ENCODE measurements around the gene KCNH2. TPM values are rescaled to one million over a fixed set of nuclear protein-coding genes. Genes with fewer than 3 reads are reported as not detected.

KCNH2 gene
- total and polyA plus RNA-seq, 4 donors, result 0.43 to 2.0 (median 1.3) TPM

GRCh38 chr7:151016505-151016904 is 38.4 kb upstream of the KCNH2 start:
- 89 to 91% methylated on average over 8 of the region's 8 CpGs for WGBS, 2 donors
- Histone ChIP-seq H3K36me3 (ENCODE audit: control insufficient read depth in 4 of 4, insufficient read depth in 4 of 4, low read length in 4 of 4) (peaks cover 0 to 4% (median 0%) of the 10 kb centered on the region in 4 donors), H3K9me3 (ENCODE audit: control insufficient read depth in 4 of 4, insufficient read depth in 3 of 4, low read length in 3 of 4) (no peaks in the 10 kb centered on the region), H3K4me1 (ENCODE audit: control insufficient read depth in 5 of 5, insufficient read depth in 5 of 5, low read length in 5 of 5) (peaks cover 0 to 25% (median 8%) of the 10 kb centered on the region in 5 donors), H3K9ac (ENCODE audit: insufficient read depth in 1 of 2, low read length in 2 of 2) (no peak overlapping the region), H3K27me3 (ENCODE audit: control insufficient read depth in 3 of 3, insufficient read depth in 3 of 3, low read length in 2 of 3) (peaks cover 0 to 16% (median 13%) of the 10 kb centered on the region in 3 donors), H3K4me3 (no peak overlapping the region), H3K27ac (ENCODE audit: low read depth in 1 of 2, low read length in 1 of 2) (no peak overlapping the region)
- ATAC-seq (ENCODE audit: insufficient read depth, low FRiP score) (no peak), DNase-seq (no peak)
- TF ChIP-seq CTCF (IDR thresholded peaks at IDR 0.05; ENCODE audit: control extremely low read depth, extremely low read depth), result no peak

DNA sequence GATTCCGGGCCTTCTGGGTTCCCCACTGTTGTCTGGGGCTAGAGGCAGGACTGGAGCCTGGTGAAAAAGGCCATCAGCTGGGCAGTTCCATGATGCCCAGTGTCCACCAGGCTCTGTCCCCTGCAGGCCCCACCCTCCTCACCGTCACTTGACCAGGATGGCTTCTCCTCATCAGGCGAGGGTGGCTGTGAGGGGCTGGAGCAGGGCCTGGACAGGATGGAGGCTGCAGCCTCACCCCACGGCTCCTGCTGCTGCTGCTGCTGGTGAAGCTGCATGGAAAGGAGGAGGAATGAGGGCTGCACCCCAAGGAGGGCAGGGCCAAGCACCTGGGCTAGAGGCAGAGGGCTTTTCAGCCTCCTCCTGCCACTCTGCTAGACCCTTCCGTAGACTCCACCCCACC is 37.8 kb upstream of the KCNH2 start:
- no peak for ATAC-seq (ENCODE audit: insufficient read depth, low FRiP score)
- Histone ChIP-seq H3K4me3 (no peak overlapping the region), H3K27ac (ENCODE audit: low read depth in 1 of 2, low read length in 1 of 2) (no peak overlapping the region), H3K27me3 (ENCODE audit: control insufficient read depth in 3 of 3, insufficient read depth in 3 of 3, low read length in 2 of 3) (peaks cover 0 to 16% (median 13%) of the 10 kb centered on the region in 3 donors), H3K9me3 (ENCODE audit: control insufficient read depth in 4 of 4, insufficient read depth in 3 of 4, low read length in 3 of 4) (no peaks in the 10 kb centered on the region), H3K4me1 (ENCODE audit: control insufficient read depth in 5 of 5, insufficient read depth in 5 of 5, low read length in 5 of 5) (peaks cover 0 to 28% (median 8%) of the 10 kb centered on the region in 5 donors), H3K36me3 (ENCODE audit: control insufficient read depth in 4 of 4, insufficient read depth in 4 of 4, low read length in 4 of 4) (peaks cover 0 to 4% (median 0%) of the 10 kb centered on the region in 4 donors), H3K9ac (ENCODE audit: insufficient read depth in 1 of 2, low read length in 2 of 2) (no peak overlapping the region)
- DNase-seq, result no peak
- TF ChIP-seq CTCF (IDR thresholded peaks at IDR 0.05; ENCODE audit: control extremely low read depth, extremely low read depth), result no peak
- WGBS, 2 donors, result 85 to 87% methylated on average over 5 of the region's 5 CpGs

- no peak overlapping the region for H3K9ac ChIP-seq (ENCODE audit: insufficient read depth in 1 of 2, low read length in 2 of 2)
- TF ChIP-seq CTCF (IDR thresholded peaks at IDR 0.05; ENCODE audit: control extremely low read depth, extremely low read depth), result no peak
- H3K36me3 ChIP-seq (ENCODE audit: control insufficient read depth in 4 of 4, insufficient read depth in 4 of 4, low read length in 4 of 4), result peaks cover 0 to 4% (median 0%) of the 10 kb centered on the region in 4 donors
- H3K4me3 ChIP-seq, result no peak overlapping the region
- no peaks in the 10 kb centered on the region for H3K9me3 ChIP-seq (ENCODE audit: control insufficient read depth in 4 of 4, insufficient read depth in 3 of 4, low read length in 3 of 4)
- no peak for ATAC-seq (ENCODE audit: insufficient read depth, low FRiP score)
- DNase-seq, result no peak
- H3K27ac ChIP-seq (ENCODE audit: low read depth in 1 of 2, low read length in 1 of 2), result no peak overlapping the region
- peaks cover 0 to 16% (median 7%) of the 10 kb centered on the region in 3 donors for H3K27me3 ChIP-seq (ENCODE audit: control insufficient read depth in 3 of 3, insufficient read depth in 3 of 3, low read length in 2 of 3)
- 78 to 80% methylated on average over 8 of the region's 8 CpGs for WGBS, 2 donors
- H3K4me1 ChIP-seq (ENCODE audit: control insufficient read depth in 5 of 5, insufficient read depth in 5 of 5, low read length in 5 of 5), result peaks cover 0 to 38% (median 16%) of the 10 kb centered on the region in 5 donors
Observed at GRCh38 chr7:151014950-151015349, 36.8 kb upstream of the KCNH2 start.

Data from lung (tissue), 12 donors.